ENCODE measurements around the gene SHROOM4. TPM values are rescaled to one million over a fixed set of nuclear protein-coding genes. Genes with fewer than 3 reads are reported as not detected.

SHROOM4 gene
- total RNA-seq, 1 donor from 2014 or later, result 5.7 TPM

- Mint-ChIP-seq H3K4me1 (ENCODE audit: low read depth) (no peaks in the 10 kb centered on the region), H3K27ac (no peak overlapping the region), H3K9me3 (ENCODE audit: low read depth) (peaks cover 12% of the 10 kb centered on the region), H3K27me3 (no peaks in the 10 kb centered on the region), H3K36me3 (ENCODE audit: insufficient read depth) (peaks cover 2% of the 10 kb centered on the region), H3K4me3 (ENCODE audit: low read depth) (no peak overlapping the region)
- DNase-seq (ENCODE audit: low spot score, unreplicated experiment), result no peak
- peak; percentile 69 for TF ChIP-seq CTCF (IDR thresholded peaks at IDR 0.05; ENCODE audit: unreplicated experiment)
Observed at GRCh38 chrX:50691820-50692219, 122.2 kb downstream of the SHROOM4 start.

GRCh38 chrX:50684871-50685270 lies 129.1 kb downstream of the SHROOM4 start:
- no peak overlapping the region for H3K4me3 Mint-ChIP-seq (ENCODE audit: low read depth)
- H3K36me3 Mint-ChIP-seq (ENCODE audit: insufficient read depth), result no peaks in the 10 kb centered on the region
- no peaks in the 10 kb centered on the region for H3K27me3 Mint-ChIP-seq
- no peak overlapping the region for H3K27ac Mint-ChIP-seq
- no peak for TF ChIP-seq CTCF (IDR thresholded peaks at IDR 0.05; ENCODE audit: unreplicated experiment)
- DNase-seq (ENCODE audit: low spot score, unreplicated experiment), result no peak
- H3K9me3 Mint-ChIP-seq (ENCODE audit: low read depth), result peaks cover 3% of the 10 kb centered on the region
- H3K4me1 Mint-ChIP-seq (ENCODE audit: low read depth), result no peaks in the 10 kb centered on the region

- Mint-ChIP-seq H3K27ac (no peak overlapping the region), H3K4me3 (ENCODE audit: low read depth) (no peak overlapping the region), H3K4me1 (ENCODE audit: low read depth) (no peaks in the 10 kb centered on the region), H3K9me3 (ENCODE audit: low read depth) (no peaks in the 10 kb centered on the region), H3K27me3 (no peaks in the 10 kb centered on the region), H3K36me3 (ENCODE audit: insufficient read depth) (no peaks in the 10 kb centered on the region)
- DNase-seq (ENCODE audit: low spot score, unreplicated experiment), result no peak
- TF ChIP-seq CTCF (IDR thresholded peaks at IDR 0.05; ENCODE audit: unreplicated experiment), result peak; percentile 52
Observed at GRCh38 chrX:50680990-50681389, 133.0 kb downstream of the SHROOM4 start.

- H3K36me3 Mint-ChIP-seq (ENCODE audit: insufficient read depth), result no peaks in the 10 kb centered on the region
- peaks cover 12% of the 10 kb centered on the region for H3K9me3 Mint-ChIP-seq (ENCODE audit: low read depth)
- H3K27me3 Mint-ChIP-seq, result no peaks in the 10 kb centered on the region
- no peak for DNase-seq (ENCODE audit: low spot score, unreplicated experiment)
- no peak overlapping the region for H3K4me3 Mint-ChIP-seq (ENCODE audit: low read depth)
- H3K27ac Mint-ChIP-seq, result no peak overlapping the region
- peaks cover 6% of the 10 kb centered on the region for H3K4me1 Mint-ChIP-seq (ENCODE audit: low read depth)
- TF ChIP-seq CTCF (IDR thresholded peaks at IDR 0.05; ENCODE audit: unreplicated experiment), result no peak
Observed at GRCh38 chrX:50677789-50678188, 136.2 kb downstream of the SHROOM4 start.

GRCh38 chrX:50671661-50672060 lies 142.3 kb downstream of the SHROOM4 start:
- Mint-ChIP-seq H3K4me1 (ENCODE audit: low read depth) (peaks cover 7% of the 10 kb centered on the region), H3K27ac (no peak overlapping the region), H3K36me3 (ENCODE audit: insufficient read depth) (no peaks in the 10 kb centered on the region), H3K4me3 (ENCODE audit: low read depth) (no peak overlapping the region), H3K27me3 (no peaks in the 10 kb centered on the region), H3K9me3 (ENCODE audit: low read depth) (peaks cover 27% of the 10 kb centered on the region)
- TF ChIP-seq CTCF (IDR thresholded peaks at IDR 0.05; ENCODE audit: unreplicated experiment), result no peak
- no peak for DNase-seq (ENCODE audit: low spot score, unreplicated experiment)

Data from progenitor cell of endocrine pancreas (in vitro differentiated cells).